ENCODE measurements around the gene TMEM192. TPM values are rescaled to one million over a fixed set of nuclear protein-coding genes. Genes with fewer than 3 reads are reported as not detected.
"Not testable (repeated sequence)": the region's sequence is repeated elsewhere in the genome, so short reads cannot be mapped to it uniquely, and the experiment has no call there.

Gene TMEM192
- total RNA-seq, 1 donor from 2014 or later = 16.1 TPM

GRCh38 chr4:165085946-165086345 is 26.7 kb downstream of the TMEM192 start:
- no peaks in the 10 kb centered on the region for H3K9me3 Mint-ChIP-seq
- peaks cover 3% of the 10 kb centered on the region for H3K27me3 Mint-ChIP-seq (ENCODE audit: insufficient read depth, low read depth)
- no peak for DNase-seq (ENCODE audit: low spot score)
- Histone ChIP-seq H2AFZ (replicated peaks) (no peak overlapping the region), H3F3A (ENCODE audit: low read depth) (no peaks in the 10 kb centered on the region), H3K36me3 (no peaks in the 10 kb centered on the region), H3K9ac (no peak overlapping the region), H3K27me3 (no peaks in the 10 kb centered on the region), H3K4me3 (no peak overlapping the region), H3K27ac (no peak overlapping the region), H3K9me3 (ENCODE audit: low read depth) (no peaks in the 10 kb centered on the region), H3K79me2 (ENCODE audit: low read depth) (no peaks in the 10 kb centered on the region), H4K20me1 (ENCODE audit: low read depth) (no peaks in the 10 kb centered on the region), H3K4me1 (no peaks in the 10 kb centered on the region), H3K4me2 (no peak overlapping the region)
- no peak overlapping the region for H3K4me3 Mint-ChIP-seq
- no peak overlapping the region for H3K27ac Mint-ChIP-seq
- H3K36me3 Mint-ChIP-seq = peaks cover 19% of the 10 kb centered on the region
- TF ChIP-seq EZH2phosphoT487 (IDR thresholded peaks at IDR 0.05) (no peak), EZH2 (IDR thresholded peaks at IDR 0.05) (no peak), CTCF (IDR thresholded peaks at IDR 0.05) (no peak)
- no peaks in the 10 kb centered on the region for H3K4me1 Mint-ChIP-seq

DNA sequence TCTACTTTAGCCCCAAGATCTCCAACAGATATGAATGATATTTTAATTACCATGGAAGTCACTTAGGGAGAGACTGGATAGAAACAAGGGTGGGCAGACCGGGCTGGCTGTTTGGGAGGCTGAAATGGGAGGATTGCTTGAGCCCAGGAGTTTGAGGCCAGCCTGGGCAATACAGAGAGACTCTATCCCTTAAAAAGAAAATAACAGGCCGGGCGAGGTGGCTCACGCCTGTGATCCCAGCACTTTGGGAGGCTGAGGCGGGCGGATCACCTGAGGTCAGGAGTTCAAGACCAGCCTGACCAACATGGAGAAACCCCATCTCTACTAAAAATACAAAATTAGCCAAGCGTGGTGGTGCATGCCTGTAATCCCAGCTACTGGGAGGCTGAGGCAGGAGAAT is 27.9 kb downstream of the TMEM192 start:
- not testable (repeated sequence) for DNase-seq (ENCODE audit: low spot score)

GRCh38 chr4:165079476-165079875 is 33.2 kb downstream of the TMEM192 start:
- Mint-ChIP-seq H3K4me3 (no peak overlapping the region), H3K36me3 (peaks cover 10% of the 10 kb centered on the region), H3K27me3 (ENCODE audit: insufficient read depth, low read depth) (peaks cover 1% of the 10 kb centered on the region), H3K27ac (no peak overlapping the region), H3K4me1 (no peaks in the 10 kb centered on the region), H3K9me3 (no peaks in the 10 kb centered on the region)
- no peak overlapping the region for H2AFZ ChIP-seq (replicated peaks)
- no peaks in the 10 kb centered on the region for H3K27me3 ChIP-seq
- no peaks in the 10 kb centered on the region for H3K36me3 ChIP-seq
- no peaks in the 10 kb centered on the region for H3F3A ChIP-seq (ENCODE audit: low read depth)
- no peak overlapping the region for H3K4me2 ChIP-seq
- no peak for DNase-seq (ENCODE audit: low spot score)
- TF ChIP-seq CTCF (IDR thresholded peaks at IDR 0.05) (no peak), EZH2phosphoT487 (IDR thresholded peaks at IDR 0.05) (no peak)
- no peak overlapping the region for H3K4me3 ChIP-seq
- H3K9ac ChIP-seq = no peak overlapping the region
- H3K79me2 ChIP-seq (ENCODE audit: low read depth) = no peaks in the 10 kb centered on the region
- H3K27ac ChIP-seq = no peak overlapping the region
- no peaks in the 10 kb centered on the region for H4K20me1 ChIP-seq (ENCODE audit: low read depth)
- H3K4me1 ChIP-seq = no peaks in the 10 kb centered on the region
- H3K9me3 ChIP-seq (ENCODE audit: low read depth) = no peaks in the 10 kb centered on the region

More for the DNA sequence above, 27.9 kb downstream of the TMEM192 start:
- H4K20me1 ChIP-seq (ENCODE audit: low read depth); H3K9me3 ChIP-seq (ENCODE audit: low read depth); H3K4me3 Mint-ChIP-seq; H3F3A ChIP-seq (ENCODE audit: low read depth); H3K4me1 ChIP-seq; H3K4me3 ChIP-seq; H3K4me2 ChIP-seq; H3K4me1 Mint-ChIP-seq; H2AFZ ChIP-seq (replicated peaks); H3K36me3 ChIP-seq; H3K27me3 Mint-ChIP-seq (ENCODE audit: insufficient read depth, low read depth); H3K9me3 Mint-ChIP-seq; H3K27me3 ChIP-seq; H3K9ac ChIP-seq; H3K27ac ChIP-seq; H3K27ac Mint-ChIP-seq; H3K79me2 ChIP-seq (ENCODE audit: low read depth): not testable (repeated sequence)
- H3K36me3 Mint-ChIP-seq = peaks cover 17% of the 10 kb centered on the region

- Histone ChIP-seq H3K9me3 (ENCODE audit: low read depth) (no peaks in the 10 kb centered on the region), H3K9ac (no peak overlapping the region), H3K27ac (no peak overlapping the region), H3F3A (ENCODE audit: low read depth) (peaks cover 19% of the 10 kb centered on the region), H3K4me1 (peaks cover 19% of the 10 kb centered on the region), H4K20me1 (ENCODE audit: low read depth) (no peaks in the 10 kb centered on the region), H3K4me2 (no peak overlapping the region), H3K4me3 (no peak overlapping the region), H3K79me2 (ENCODE audit: low read depth) (no peaks in the 10 kb centered on the region), H2AFZ (replicated peaks) (no peak overlapping the region), H3K36me3 (no peaks in the 10 kb centered on the region), H3K27me3 (no peaks in the 10 kb centered on the region)
- no peak for DNase-seq (ENCODE audit: low spot score)
- H3K36me3 Mint-ChIP-seq = peaks cover 11% of the 10 kb centered on the region
- no peaks in the 10 kb centered on the region for H3K27me3 Mint-ChIP-seq (ENCODE audit: insufficient read depth, low read depth)
- no peaks in the 10 kb centered on the region for H3K9me3 Mint-ChIP-seq
- no peak overlapping the region for H3K27ac Mint-ChIP-seq
- H3K4me3 Mint-ChIP-seq = no peak overlapping the region
- peaks cover 16% of the 10 kb centered on the region for H3K4me1 Mint-ChIP-seq
- no peak for TF ChIP-seq EZH2 (IDR thresholded peaks at IDR 0.05)
- no peak for TF ChIP-seq CTCF (IDR thresholded peaks at IDR 0.05)
- TF ChIP-seq EZH2phosphoT487 (IDR thresholded peaks at IDR 0.05) = no peak
Measured at GRCh38 chr4:165077034-165077578, 35.6 kb downstream of the TMEM192 start.

- not testable (repeated sequence) for H3K36me3 ChIP-seq; H3K9me3 Mint-ChIP-seq; H3K36me3 Mint-ChIP-seq; H3K9ac ChIP-seq; H3K27me3 Mint-ChIP-seq (ENCODE audit: insufficient read depth, low read depth); H3K27me3 ChIP-seq; H3K27ac Mint-ChIP-seq; H3K79me2 ChIP-seq (ENCODE audit: low read depth); H2AFZ ChIP-seq (replicated peaks); H4K20me1 ChIP-seq (ENCODE audit: low read depth); H3K4me3 Mint-ChIP-seq; H3K9me3 ChIP-seq (ENCODE audit: low read depth)
- H3K4me3 ChIP-seq = peak overlapping the region; percentile 5
- peaks cover 16% of the 10 kb centered on the region for H3K4me1 Mint-ChIP-seq
- H3F3A ChIP-seq (ENCODE audit: low read depth) = peaks cover 19% of the 10 kb centered on the region
- H3K27ac ChIP-seq = peak overlapping the region; percentile 73
- DNase-seq (ENCODE audit: low spot score) = peak; percentile 35
- peaks cover 19% of the 10 kb centered on the region for H3K4me1 ChIP-seq
- H3K4me2 ChIP-seq = peak overlapping the region; percentile 55
Measured at GRCh38 chr4:165073346-165073745, 39.3 kb downstream of the TMEM192 start.

Data from neural progenitor cell (in vitro differentiated cells).